Cerebellar cortex (tissue), 1 donor: Measurements from ENCODE around the gene WDR33.
"Not testable (repeated sequence)": the region's sequence is repeated elsewhere in the genome, so short reads cannot be mapped to it uniquely, and the experiment has no call there.

Source experiments
- DNase-seq: peaks from one replicate; pipeline ENCODE4 v3.0.0-alpha.2; 2015; ENCODE audit warnings: low spot score

Gene WDR33

DNA sequence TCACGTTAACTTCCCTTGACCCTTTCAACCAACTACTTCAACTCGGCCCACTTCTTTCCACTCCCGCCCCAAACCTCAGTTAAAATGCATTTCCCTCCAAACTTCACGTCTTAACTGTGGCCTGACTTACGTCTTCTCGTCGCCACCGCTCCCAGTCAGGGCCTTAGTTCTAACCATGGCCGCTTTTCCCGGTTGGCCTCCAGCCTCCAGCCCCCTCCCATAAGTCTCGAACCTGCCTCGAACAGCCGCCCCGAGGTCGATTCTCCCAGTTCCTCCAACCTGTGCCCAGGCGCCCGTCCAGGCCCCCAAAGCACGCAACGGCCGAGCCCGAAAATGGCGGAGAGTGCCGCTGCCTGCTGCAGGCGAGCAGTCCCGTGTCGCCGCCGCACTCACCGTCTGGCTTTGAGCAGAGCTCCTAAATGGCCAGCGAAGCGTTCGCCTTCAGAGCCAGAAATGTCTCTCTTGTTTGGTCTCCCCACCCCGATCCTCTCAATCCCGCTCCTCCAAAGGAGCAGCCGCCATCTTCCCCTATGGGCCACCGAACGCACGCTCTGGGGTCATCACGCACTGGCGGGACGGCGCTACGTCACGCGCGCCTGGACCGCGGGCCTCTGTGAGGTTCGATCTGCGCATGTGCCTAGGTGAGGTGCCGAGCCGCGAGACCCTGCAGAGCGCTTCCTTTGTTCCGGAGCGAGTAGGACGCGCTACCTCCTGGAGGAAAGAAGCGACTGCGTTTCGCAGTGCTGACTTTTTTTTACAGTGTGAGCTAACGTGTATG lies at the start of gene WDR33:
TSS of gene WDR33 (minus strand) at position 553 of the 778 bp plus-strand sequence. CDS start 40,190 bp downstream, outside the sequence.
- peak; percentile 94 for DNase-seq

DNA sequence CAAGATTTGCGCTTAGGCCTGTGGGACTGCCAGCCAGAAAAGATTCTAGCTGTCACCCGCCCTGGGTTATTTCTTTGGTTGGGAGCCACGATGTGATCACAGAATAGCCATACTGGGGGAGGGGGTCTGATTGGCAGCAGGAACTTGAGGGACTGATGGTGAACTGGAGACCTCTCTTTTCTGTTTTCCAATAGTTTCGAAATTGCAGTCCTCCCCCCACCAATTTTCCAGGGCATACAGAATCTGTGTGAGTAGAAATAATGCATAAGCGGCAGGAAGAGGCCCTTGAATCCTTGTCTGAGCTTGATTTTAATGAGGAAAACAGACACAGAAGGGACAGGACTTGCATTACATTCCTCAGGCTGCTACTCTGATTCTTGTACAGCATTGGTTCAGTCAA lies 49.2 kb upstream of the WDR33 start:
- no peak for DNase-seq

DNA sequence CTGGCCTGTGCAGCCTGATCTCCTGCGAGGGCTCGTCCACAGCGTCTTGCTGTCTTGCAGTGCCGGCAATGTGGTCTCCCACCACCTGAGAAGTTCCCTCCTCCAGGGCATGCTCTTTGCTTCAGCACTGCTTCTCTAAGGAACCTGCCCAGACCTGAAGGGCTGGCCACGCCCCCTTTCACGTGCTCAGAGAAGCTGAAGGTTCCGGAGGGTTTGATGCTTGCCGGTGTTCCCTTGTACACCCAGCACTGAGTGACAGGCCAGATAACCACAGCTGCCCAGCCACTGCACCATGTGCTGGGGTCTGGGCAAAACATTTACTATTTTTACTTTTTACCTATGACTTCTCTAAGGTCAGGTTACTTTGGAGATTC lies 48.7 kb upstream of the WDR33 start:
- DNase-seq: peak; percentile 42

DNA sequence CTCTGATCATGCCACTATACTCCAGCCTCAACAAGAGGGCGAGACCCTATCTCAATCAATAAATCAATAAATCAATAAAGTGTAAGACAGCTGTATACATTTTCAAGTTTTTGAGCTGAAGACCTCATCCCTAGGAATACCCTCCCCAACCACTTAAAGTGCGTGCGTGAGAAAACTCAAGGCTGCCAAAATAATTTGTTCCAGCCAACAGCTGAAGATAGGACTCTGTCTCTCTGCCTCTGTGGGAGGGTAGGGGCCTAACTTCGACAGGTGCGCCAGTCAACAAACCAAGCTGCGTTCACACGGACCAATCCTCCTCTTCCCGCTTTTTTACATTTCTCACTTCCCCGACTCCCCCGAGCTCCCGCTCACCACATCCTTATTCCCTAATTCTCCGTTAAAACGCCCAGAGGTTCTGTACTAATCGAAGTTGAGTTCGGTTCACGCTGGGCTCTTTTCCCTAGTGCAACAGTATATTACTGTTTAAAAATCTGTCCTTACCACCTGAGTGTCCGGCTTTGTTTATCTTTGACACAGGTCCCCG lies 46.4 kb upstream of the WDR33 start:
- DNase-seq: peak; percentile 26

GRCh38 chr2:127853671-127854070 lies 42.7 kb upstream of the WDR33 start:
- DNase-seq: no peak

- no peak for DNase-seq
These were observed 41.4 kb upstream of the WDR33 start for GRCh38 chr2:127852388-127852787.

DNA sequence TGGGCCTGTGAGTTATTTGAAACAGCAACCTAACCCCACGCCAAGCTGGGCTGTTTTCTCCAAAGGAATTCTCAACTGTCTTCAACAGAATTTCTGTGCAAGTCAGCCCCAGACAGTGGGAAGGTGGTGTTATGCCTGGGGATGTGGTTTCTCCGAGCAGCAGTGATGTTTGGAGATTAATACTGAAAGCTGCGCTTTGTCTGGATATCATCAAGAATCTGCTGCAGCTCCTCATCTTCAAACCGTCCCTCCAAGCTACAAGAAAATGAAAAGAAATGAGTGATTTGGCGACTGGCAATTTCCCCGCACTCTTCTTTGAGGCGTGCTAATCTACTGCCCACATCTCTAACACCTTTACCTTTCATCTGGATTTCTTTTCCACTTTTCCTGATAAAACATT lies 37.0 kb upstream of the WDR33 start:
- no peak for DNase-seq

DNA sequence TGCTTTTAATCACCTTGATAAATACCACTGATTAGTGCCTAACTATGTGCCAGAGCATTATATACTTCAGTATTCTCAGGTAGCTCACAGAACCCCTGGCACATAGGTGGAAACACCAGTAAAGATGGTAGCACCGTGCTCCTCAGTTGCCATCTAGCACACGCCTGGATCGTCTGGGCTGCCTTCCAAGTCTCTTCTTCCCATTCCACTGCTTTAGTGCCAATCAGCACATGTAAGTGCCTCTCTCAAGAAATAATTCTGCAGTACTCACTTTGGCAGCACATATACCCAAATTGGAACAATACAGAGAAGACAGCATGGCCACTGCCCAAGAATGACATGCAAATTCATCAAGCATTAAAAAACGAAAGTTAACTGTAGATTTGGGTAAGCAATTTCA lies 34.0 kb upstream of the WDR33 start:
- DNase-seq: no peak

DNA sequence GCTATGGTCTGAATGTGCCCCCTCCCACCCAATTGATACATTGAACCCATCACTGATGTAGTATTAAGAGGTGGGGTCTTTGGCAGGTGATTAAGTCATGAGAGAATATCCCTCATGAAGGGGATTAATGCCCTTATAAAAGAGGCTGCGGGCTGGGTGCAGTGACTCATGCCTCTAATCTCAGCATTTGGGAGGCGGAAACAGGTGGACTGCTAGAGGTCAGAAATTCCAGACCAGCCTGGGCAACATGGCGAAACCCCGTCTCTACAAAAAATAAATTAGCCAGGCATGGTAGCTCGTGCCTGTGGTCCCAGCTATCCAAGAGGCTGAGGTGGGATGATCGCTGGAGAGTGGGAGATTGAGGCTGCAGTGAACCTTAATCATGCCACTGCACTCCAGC lies 32.7 kb upstream of the WDR33 start:
- no peak for DNase-seq

DNA sequence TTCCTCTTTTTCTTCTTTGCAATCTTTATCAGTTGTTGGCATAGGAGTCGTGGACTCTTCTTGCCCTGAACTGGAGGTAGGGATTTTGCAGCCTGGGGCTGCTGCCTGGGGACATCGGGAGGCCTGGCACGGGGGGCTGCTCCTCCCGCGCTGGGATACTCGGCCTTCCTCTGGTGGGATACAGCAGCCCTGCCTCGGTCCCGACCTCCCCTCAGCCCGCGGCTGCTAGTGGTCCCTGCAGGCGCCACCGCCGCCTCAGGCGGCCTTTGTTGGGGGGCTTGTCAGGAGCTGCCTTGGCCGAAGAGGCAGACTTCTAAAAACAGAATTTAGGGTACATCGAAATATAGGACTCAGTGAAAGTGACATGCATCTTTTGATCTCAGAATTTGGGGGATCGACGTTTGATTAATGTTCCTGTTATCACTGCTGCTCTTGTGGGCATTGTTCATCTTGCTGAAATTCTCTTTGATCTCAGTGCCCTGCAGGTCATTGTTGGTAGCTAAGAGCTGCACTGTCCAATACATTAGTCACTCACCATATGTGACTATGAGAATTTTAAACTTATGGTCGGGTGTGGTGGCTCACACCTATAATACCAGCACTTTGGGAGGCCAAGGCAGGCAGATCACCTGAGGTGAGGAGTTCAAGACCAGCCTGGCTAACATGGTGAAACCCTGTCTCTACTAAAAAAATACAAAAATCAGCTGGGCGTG lies 30.7 kb upstream of the WDR33 start:
- DNase-seq: no peak

GRCh38 chr2:127840893-127841292 lies 29.9 kb upstream of the WDR33 start:
- DNase-seq: no peak

DNA sequence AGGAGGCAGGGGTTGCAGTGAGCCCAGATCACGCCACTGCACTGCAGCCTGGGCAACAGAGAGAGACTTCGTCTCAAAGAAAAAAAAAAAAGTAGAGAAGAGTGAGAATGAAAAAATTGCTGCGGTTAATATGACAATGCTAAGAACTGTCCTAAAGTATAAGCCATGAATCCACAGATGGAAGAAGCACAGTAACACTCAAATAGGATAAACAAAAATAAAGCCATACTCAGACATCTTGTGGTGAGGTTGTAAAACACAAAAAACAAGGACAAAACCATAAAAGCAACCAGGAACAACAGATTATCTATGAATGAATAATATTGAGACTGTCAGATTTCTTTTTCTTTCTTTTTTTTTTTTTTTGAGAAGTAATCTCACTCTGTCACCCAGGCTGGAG lies 24.0 kb upstream of the WDR33 start:
- no peak for DNase-seq

GRCh38 chr2:127829845-127830246 lies 18.9 kb upstream of the WDR33 start:
- no peak for DNase-seq

- not testable (repeated sequence) for DNase-seq
These were observed 15.7 kb upstream of the WDR33 start for GRCh38 chr2:127826708-127827107.

GRCh38 chr2:127826047-127826446 lies 15.1 kb upstream of the WDR33 start:
- no peak for DNase-seq

- no peak for DNase-seq
These were observed 9.2 kb upstream of the WDR33 start for GRCh38 chr2:127820080-127820668.

DNA sequence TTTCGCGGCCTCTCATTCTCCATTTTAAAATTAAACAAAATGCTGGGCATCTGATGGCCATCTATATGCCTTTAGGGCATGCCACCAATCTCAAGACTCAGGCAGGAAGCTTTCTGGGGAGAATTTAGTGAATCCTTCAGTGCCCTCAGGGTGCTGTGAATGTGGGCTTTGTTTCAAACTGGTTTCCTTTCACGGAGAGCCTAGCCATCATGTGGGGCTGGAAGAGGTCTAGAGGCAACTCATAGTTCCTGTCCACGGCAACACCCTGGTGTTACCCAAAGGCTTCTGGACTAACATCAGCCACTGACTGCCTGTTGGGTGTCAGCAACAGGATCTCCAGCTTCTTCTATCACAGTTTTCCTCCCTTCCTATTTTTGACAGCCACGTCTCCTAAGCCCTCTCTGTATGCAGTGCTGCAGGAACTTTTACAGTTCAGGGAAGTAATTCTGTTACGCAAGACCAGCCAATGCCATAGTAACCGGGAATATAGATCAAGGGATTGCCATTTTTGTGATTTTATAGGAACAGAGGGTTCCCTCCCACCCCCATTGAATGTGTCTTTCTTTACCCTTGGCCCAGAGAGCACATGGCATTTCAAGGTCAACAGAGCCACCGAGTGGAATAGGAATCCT lies 7.9 kb upstream of the WDR33 start:
- no peak for DNase-seq

- no peak for DNase-seq
These were observed 7.3 kb upstream of the WDR33 start for GRCh38 chr2:127818241-127818640.

GRCh38 chr2:127814677-127815076 lies 3.7 kb upstream of the WDR33 start:
- DNase-seq: no peak

- not testable (repeated sequence) for DNase-seq
These were observed 1.5 kb upstream of the WDR33 start for GRCh38 chr2:127812441-127812840.

- no peak for DNase-seq
These were observed 688 bp upstream of the WDR33 start for GRCh38 chr2:127811397-127812321.
